Keratinocyte (primary cell): ENCODE results near the gene PRXL2B.

Source experiments
- EZH2 ChIP-seq: IDR thresholded peaks from one replicate; pipeline ENCODE4 v1.6.1; 2012; ENCODE audit warnings: inconsistent platforms, mild to moderate bottlenecking, low read length, moderate library complexity
- TF ChIP-seq, protein P1 (sequence below), 3 experiments: IDR thresholded peaks in 1 of 3; conservative IDR thresholded peaks in 1 of 3; optimal IDR thresholded peaks in 1 of 3; 2 replicates in 2 of 3; 3 replicates in 1 of 3; pipeline versions ENCODE3 to v1.5.1; 2011; ENCODE audit warnings: low read length in 3 of 3, mild to moderate bottlenecking in 3 of 3, moderate library complexity in 2 of 3, control low read depth in 1 of 3, inconsistent platforms in 1 of 3; ENCODE audit not compliant: insufficient read depth in 2 of 3; ENCODE audit errors: extremely low read depth in 1 of 3

DNA sequence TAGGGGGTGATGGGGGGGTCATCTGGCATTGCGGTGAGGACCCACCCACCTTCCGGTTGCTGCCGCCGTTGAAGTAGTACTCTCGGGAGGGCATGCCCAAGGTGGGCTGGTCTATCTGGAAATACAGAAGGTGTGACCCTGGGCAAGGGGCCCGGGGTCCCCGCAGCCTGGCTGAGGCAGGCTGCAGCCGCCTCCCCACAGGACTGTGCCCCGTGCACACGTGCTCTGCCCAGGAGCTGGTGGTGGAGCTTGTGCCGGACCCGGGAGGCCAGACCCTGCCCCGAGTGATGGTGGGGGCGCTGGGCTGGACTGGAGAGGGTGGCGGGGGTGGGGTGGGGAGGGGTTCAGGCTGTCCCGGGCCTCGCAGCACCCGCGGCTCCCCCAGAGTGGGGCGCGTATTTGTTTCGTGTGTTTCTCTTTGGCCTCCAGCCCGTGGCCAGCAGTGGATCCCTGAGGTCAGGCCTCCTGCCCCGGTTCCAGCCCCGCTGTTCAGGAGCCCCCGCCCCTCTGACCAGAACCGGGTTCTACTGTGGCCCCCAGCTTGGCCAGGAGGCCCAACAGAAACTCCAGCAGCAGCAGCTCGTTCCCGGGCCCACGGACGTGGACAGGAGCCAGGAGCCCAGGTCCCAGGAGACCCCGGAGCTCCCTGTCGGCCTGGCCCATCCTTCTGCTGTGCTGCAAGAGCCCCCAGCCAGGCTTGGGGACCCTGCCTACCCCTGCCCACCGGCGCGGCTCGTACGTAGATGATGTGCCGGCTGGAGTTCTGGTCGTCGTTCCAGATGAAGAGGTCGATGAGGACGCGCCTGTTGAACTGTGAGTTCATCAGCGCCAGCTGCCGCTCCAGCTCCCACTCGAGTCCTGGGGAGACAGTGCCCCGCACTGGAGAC is 19.2 kb downstream of the PRXL2B start:
- TF ChIP-seq, protein P1, sequence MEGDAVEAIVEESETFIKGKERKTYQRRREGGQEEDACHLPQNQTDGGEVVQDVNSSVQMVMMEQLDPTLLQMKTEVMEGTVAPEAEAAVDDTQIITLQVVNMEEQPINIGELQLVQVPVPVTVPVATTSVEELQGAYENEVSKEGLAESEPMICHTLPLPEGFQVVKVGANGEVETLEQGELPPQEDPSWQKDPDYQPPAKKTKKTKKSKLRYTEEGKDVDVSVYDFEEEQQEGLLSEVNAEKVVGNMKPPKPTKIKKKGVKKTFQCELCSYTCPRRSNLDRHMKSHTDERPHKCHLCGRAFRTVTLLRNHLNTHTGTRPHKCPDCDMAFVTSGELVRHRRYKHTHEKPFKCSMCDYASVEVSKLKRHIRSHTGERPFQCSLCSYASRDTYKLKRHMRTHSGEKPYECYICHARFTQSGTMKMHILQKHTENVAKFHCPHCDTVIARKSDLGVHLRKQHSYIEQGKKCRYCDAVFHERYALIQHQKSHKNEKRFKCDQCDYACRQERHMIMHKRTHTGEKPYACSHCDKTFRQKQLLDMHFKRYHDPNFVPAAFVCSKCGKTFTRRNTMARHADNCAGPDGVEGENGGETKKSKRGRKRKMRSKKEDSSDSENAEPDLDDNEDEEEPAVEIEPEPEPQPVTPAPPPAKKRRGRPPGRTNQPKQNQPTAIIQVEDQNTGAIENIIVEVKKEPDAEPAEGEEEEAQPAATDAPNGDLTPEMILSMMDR (optimal IDR thresholded peaks at IDR 0.05 in 1 of 3, IDR thresholded peaks at IDR 0.05 in 1 of 3, conservative IDR thresholded peaks at IDR 0.05 in 1 of 3; ENCODE audit: extremely low read depth in 1 of 3, insufficient read depth in 2 of 3, low read length in 3 of 3) = no peak
- no peak for TF ChIP-seq EZH2
